GM12878 (cell line): ENCODE results near the gene MICALL2. TPM values are rescaled to one million over a fixed set of nuclear protein-coding genes. Genes with fewer than 3 reads are reported as not detected.

Experiments used
- ATAC-seq: fragments of 200-7000 bp; cut with Tn5 transposase; 3 replicates; pipeline ENCODE4 v1.9.1; 2020; ENCODE audit warnings: mild to moderate bottlenecking, moderate library complexity
- BruUV-seq: library from RNA; stranded (reverse); fragments of 400-500 nt; replicated peaks from 2 replicates; lab custom pipeline; 2021; lab: Mats Ljungman, UMichigan
- CTCF ChIA-PET: fragments of 300-600 bp; sonication (Branson Sonifier 250); formaldehyde crosslinking; extraction: SDS; loops from one replicate; lab custom pipeline; 2021; ENCODE audit warnings: inconsistent platforms; lab: Yijun Ruan, JAX
- POLR2A ChIA-PET: fragments of 350-600 bp; formaldehyde crosslinking; extraction: SDS; loops from one replicate; lab custom pipeline; 2021; ENCODE audit warnings: inconsistent platforms; lab: Charles Lee
- RAD21 ChIA-PET: fragments of 300-600 bp; sonication (Branson Sonifier 250); formaldehyde crosslinking; loops from one replicate; lab custom pipeline; 2023; ENCODE audit warnings: antibody characterized with exemption; ENCODE audit not compliant: unreplicated experiment; lab: Charles Lee
- SMC1A ChIA-PET: fragments of 300-600 bp; sonication (Branson Sonifier 250); formaldehyde crosslinking; loops from one replicate; lab custom pipeline; 2023; ENCODE audit not compliant: unreplicated experiment, uncharacterized antibody; lab: Charles Lee
- DNase-seq: peaks from one replicate; pipeline ENCODE4 v3.0.0-alpha.2; 2011; ENCODE audit warnings: low read depth, low spot score
- FAIRE-seq: peaks from 3 replicates; lab custom pipeline; 2011; peaks lifted over from hg19 to GRCh38; lab: Jason Lieb, UNC
- H2AFZ ChIP-seq: 2 replicates; pipeline ENCODE4 v1.6.0; 2011; ENCODE audit warnings: low read depth, low read length, control low read depth; ENCODE audit not compliant: control insufficient read depth
- H3K27ac ChIP-seq: 2 replicates; pipeline ENCODE4 v1.5.1; 2011; ENCODE audit warnings: control low read depth; ENCODE audit not compliant: control insufficient read depth, insufficient read depth
- H3K27me3 ChIP-seq, 2 experiments: replicated peaks in 1 of 2; 2 replicates each; pipeline versions ENCODE4 v1.6.0 to v1.6.1; 2011; ENCODE audit warnings: low read length in 1 of 2; ENCODE audit not compliant: control insufficient read depth in 2 of 2, insufficient read depth in 2 of 2
- H3K36me3 ChIP-seq, 2 experiments: 2 replicates each; pipeline ENCODE4 v1.5.1; 2011; ENCODE audit warnings: low read length in 1 of 2; ENCODE audit not compliant: control insufficient read depth in 2 of 2, insufficient read depth in 2 of 2
- H3K4me1 ChIP-seq: 2 replicates; pipeline ENCODE4 v1.6.1; 2011; ENCODE audit warnings: mild to moderate bottlenecking, low read length, moderate library complexity, mixed read lengths; ENCODE audit not compliant: control insufficient read depth, insufficient read depth
- H3K4me2 ChIP-seq: 2 replicates; pipeline ENCODE4 v1.6.0; 2011; ENCODE audit warnings: control low read depth; ENCODE audit not compliant: control insufficient read depth, insufficient read depth
- H3K4me3 ChIP-seq: fragments of 200-600 bp; sonication (generic); 2 replicates; pipeline ENCODE4 v1.5.1; 2016
- H3K79me2 ChIP-seq: 2 replicates; pipeline ENCODE4 v1.6.0; 2011; ENCODE audit warnings: low read length; ENCODE audit not compliant: control insufficient read depth, insufficient read depth
- H3K9ac ChIP-seq: 2 replicates; pipeline ENCODE4 v1.8.0; 2011; ENCODE audit warnings: low read length, control low read depth, mixed read lengths; ENCODE audit not compliant: control insufficient read depth, insufficient read depth
- H3K9me3 ChIP-seq: replicated peaks from 3 replicates; pipeline ENCODE4 v1.5.1; 2011; ENCODE audit warnings: mild to moderate bottlenecking, low read length; ENCODE audit not compliant: control insufficient read depth, insufficient read depth
- H4K20me1 ChIP-seq: 2 replicates; pipeline ENCODE4 v1.6.0; 2011; ENCODE audit not compliant: control insufficient read depth, insufficient read depth
- ATF7 ChIP-seq: fragments of 450-650 bp; IDR thresholded peaks from 2 replicates; pipeline ENCODE4 v1.6.1; 2016; ENCODE audit warnings: low read depth, mild to moderate bottlenecking
- CEBPZ ChIP-seq: fragments of 150-350 bp; IDR thresholded peaks from 2 replicates; pipeline ENCODE4 v1.6.1; 2016; ENCODE audit warnings: low read depth, low read length
- CHD4 ChIP-seq: fragments of 200-600 bp; sonication (generic); IDR thresholded peaks from 2 replicates; pipeline ENCODE4 v1.6.1; 2016; ENCODE audit warnings: mild to moderate bottlenecking
- CREM ChIP-seq: IDR thresholded peaks from 2 replicates; pipeline ENCODE4 v1.6.1; 2014; ENCODE audit warnings: antibody characterized with exemption, low read depth
- FOXK2 ChIP-seq: fragments of 450-650 bp; IDR thresholded peaks from 2 replicates; pipeline ENCODE4 v1.6.1; 2017; ENCODE audit warnings: mild to moderate bottlenecking, moderate library complexity
- IRF5 ChIP-seq: fragments of 450-650 bp; IDR thresholded peaks from 2 replicates; pipeline ENCODE4 v1.6.1; 2017; ENCODE audit warnings: borderline replicate concordance
- NR2F1 ChIP-seq: fragments of 450-650 bp; conservative IDR thresholded peaks from 2 replicates; pipeline ENCODE4 v1.6.1; 2017; ENCODE audit warnings: mild to moderate bottlenecking
- PAX5 ChIP-seq: IDR thresholded peaks from 2 replicates; pipeline ENCODE4 v1.6.1; 2011; ENCODE audit warnings: low read depth, low read length, borderline replicate concordance
- RB1 ChIP-seq: fragments of 450-650 bp; formaldehyde crosslinking; IDR thresholded peaks from 2 replicates; pipeline ENCODE4 v1.6.1; 2017; ENCODE audit warnings: mild to moderate bottlenecking, borderline replicate concordance
- SUZ12 ChIP-seq: fragments of 200-600 bp; sonication (generic); IDR thresholded peaks from one replicate; pipeline ENCODE4 v1.6.1; 2018; ENCODE audit warnings: antibody characterized with exemption, mild to moderate bottlenecking; ENCODE audit not compliant: unreplicated experiment
- TBL1XR1 ChIP-seq: IDR thresholded peaks from 2 replicates; pipeline ENCODE4 v1.6.1; 2012; ENCODE audit warnings: low read depth, low read length, improper control_type of control experiment
- ZNF24 ChIP-seq: fragments of 450-650 bp; IDR thresholded peaks from 2 replicates; pipeline ENCODE4 v1.6.1; 2017; ENCODE audit warnings: antibody characterized with exemption, mild to moderate bottlenecking
- WGBS: methylation state at CpG from one replicate; pipeline ENCODE4 v1.1.6; 2016; ENCODE audit warnings: low lambda C conversion rate; ENCODE audit not compliant: insufficient replicate concordance, insufficient coverage; ENCODE audit errors: missing lambda C conversion rate; 5-methylcytosine and 5-hydroxymethylcytosine counted together
- in situ Hi-C: fragments of 300-500 bp; cut with MboI; formaldehyde crosslinking; loops from 9 replicates; pipeline ENCODE4 v1.14.3; 2018; ENCODE audit warnings: mixed read lengths
- intact Hi-C: fragments of 100-400 bp; cut with micrococcal nuclease; formaldehyde crosslinking; loops from one replicate; pipeline ENCODE4 v1.14.2; 2022; ENCODE audit not compliant: unreplicated experiment
- polyA plus RNA-seq, 11 experiments: library from polyadenylated mRNA; depleted of rRNA in 4 of 11; unstranded in 6 of 11; stranded (reverse) in 5 of 11; fragments of >200 nt; fragmentation: Nextera tagmentation in 4 of 11; fragmentation: Illumina TruSeq in 1 of 11; extraction: Ambion mirVana in 4 of 11; extraction: Trizol in 1 of 11; gene quantifications; 1 replicate in 1 of 11; 2 replicates in 10 of 11; pipeline versions ENCODE4 v1.2.1 to v1.2.3, GENCODE V29; 2011 to 2016; ENCODE audit warnings: inconsistent platforms in 2 of 11, missing spikeins in 2 of 11, low read depth in 1 of 11
- total RNA-seq, 4 experiments: library from RNA; depleted of rRNA in 3 of 4; stranded (reverse); fragments of >200 nt in 3 of 4; fragmentation: Illumina TruSeq in 1 of 4; extraction: Trizol in 1 of 4; gene quantifications; 2 replicates each; pipeline versions ENCODE4 v1.2.1 to v1.2.3, GENCODE V29; 2013 to 2021
- TF ChIP-seq, protein P1 (sequence below): IDR thresholded peaks from 2 replicates; pipeline ENCODE4 v1.6.1; 2012; ENCODE audit warnings: mild to moderate bottlenecking, low read depth, low read length

The MICALL2 gene
- total and polyA plus RNA-seq, 10 of the 15 experiments (the other 5 are each of a cell fraction or from before 2014, with no cell fraction given), result 0.04 to 1.7 (median 0.83) TPM; not detected in 3

GRCh38 chr7:1434165-1434718 is 25.0 kb downstream of the MICALL2 start (continued):
- TF ChIP-seq ZNF24 (no peak), IRF5 (no peak)

DNA sequence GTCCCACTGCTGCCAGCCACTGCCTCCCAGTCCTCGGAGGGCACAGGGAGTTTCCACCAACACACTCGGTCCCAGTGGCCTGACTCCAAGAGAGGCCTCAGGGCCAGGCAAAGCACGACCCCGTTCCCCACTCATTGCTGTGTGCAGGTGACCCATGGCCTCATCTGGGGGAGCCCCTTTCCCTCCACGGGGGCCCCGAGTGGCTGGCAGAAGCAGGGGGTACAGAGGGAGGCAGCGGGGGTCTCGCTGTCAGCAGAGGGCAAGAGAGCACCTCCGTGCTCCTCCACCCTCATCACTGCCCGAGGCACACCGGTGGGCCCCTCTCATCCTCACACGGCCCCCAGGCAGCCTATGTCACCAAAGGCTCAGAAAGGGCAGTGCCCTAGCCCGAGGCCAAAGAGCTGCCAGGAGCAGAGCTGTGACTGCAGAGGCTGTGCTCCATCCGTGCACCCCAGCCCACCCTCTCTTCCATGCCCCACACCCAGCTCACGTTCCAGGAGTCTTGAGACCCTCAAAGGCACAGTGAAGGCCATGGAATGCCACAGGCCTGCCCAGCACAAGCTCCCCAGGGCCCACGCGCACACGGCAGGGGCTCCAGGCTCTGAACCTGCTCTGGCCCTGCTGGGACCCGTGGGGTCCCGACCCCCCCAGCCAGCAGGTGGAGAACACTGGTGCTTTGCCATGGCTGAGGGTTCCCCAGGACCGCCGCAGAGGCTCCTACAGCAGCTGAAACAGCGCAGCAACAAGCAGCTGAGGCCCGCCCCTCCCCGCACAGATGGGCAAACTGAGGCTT is 25.9 kb downstream of the MICALL2 start:
- 46% methylated on average over 24 of the region's 25 CpGs for WGBS
- Histone ChIP-seq H3K79me2 (no peaks in the 10 kb centered on the region), H3K9ac (no peak overlapping the region), H3K4me3 (no peak overlapping the region), H3K9me3 (no peaks in the 10 kb centered on the region), H3K27me3 (no peaks in the 10 kb centered on the region; a peak in 1 of 4 replicates), H3K4me2 (no peak overlapping the region), H2AFZ (no peak overlapping the region), H3K27ac (no peak overlapping the region), H3K36me3 (no peaks in the 10 kb centered on the region), H4K20me1 (no peaks in the 10 kb centered on the region), H3K4me1 (no peaks in the 10 kb centered on the region)
- no TSS peak for BruUV-seq
- DNase-seq (no peak), ATAC-seq (no peak), FAIRE-seq (no peak)
- CTCF ChIA-PET, result interaction anchor here (0.8 to 1.2 kb wide), 4 partner anchors 10 to 214 kb away, joined by 3 to 5 read pairs (median 4); no protein-coding TSS in a partner anchor
- in situ Hi-C loops (loop anchor here (5.0 kb wide), 1 partner anchor 206 kb away; no protein-coding TSS in a partner anchor), intact Hi-C loops (no loop called here)
- RAD21 ChIA-PET, result interaction anchor here (0.7 to 1.4 kb wide), 2 partner anchors 16 to 212 kb away, joined by 4 to 7 read pairs; no protein-coding TSS in a partner anchor
- POLR2A ChIA-PET, result no interaction called here
- SMC1A ChIA-PET, result interaction anchor here (0.6 to 0.9 kb wide), 3 partner anchors 10 to 15 kb away, joined by 3 read pairs; no protein-coding TSS in a partner anchor
- TF ChIP-seq CREM (no peak), FOXK2 (no peak), RB1 (no peak), TBL1XR1 (no peak), PAX5 (no peak), CEBPZ (no peak), ATF7 (no peak), NR2F1 (no peak), CHD4 (no peak), ZNF24 (no peak), SUZ12 (no peak)
- TF ChIP-seq, protein P1, sequence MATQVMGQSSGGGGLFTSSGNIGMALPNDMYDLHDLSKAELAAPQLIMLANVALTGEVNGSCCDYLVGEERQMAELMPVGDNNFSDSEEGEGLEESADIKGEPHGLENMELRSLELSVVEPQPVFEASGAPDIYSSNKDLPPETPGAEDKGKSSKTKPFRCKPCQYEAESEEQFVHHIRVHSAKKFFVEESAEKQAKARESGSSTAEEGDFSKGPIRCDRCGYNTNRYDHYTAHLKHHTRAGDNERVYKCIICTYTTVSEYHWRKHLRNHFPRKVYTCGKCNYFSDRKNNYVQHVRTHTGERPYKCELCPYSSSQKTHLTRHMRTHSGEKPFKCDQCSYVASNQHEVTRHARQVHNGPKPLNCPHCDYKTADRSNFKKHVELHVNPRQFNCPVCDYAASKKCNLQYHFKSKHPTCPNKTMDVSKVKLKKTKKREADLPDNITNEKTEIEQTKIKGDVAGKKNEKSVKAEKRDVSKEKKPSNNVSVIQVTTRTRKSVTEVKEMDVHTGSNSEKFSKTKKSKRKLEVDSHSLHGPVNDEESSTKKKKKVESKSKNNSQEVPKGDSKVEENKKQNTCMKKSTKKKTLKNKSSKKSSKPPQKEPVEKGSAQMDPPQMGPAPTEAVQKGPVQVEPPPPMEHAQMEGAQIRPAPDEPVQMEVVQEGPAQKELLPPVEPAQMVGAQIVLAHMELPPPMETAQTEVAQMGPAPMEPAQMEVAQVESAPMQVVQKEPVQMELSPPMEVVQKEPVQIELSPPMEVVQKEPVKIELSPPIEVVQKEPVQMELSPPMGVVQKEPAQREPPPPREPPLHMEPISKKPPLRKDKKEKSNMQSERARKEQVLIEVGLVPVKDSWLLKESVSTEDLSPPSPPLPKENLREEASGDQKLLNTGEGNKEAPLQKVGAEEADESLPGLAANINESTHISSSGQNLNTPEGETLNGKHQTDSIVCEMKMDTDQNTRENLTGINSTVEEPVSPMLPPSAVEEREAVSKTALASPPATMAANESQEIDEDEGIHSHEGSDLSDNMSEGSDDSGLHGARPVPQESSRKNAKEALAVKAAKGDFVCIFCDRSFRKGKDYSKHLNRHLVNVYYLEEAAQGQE, result no peak
